CD4-positive, alpha-beta T cell treated with Interleukin-10 for 1 hour (primary cell): ENCODE results near the gene SCAANT1.

Experiments
- DNase-seq: peaks from one replicate; pipeline ENCODE4 v3.0.0-alpha.2; 2020

The SCAANT1 gene

DNA sequence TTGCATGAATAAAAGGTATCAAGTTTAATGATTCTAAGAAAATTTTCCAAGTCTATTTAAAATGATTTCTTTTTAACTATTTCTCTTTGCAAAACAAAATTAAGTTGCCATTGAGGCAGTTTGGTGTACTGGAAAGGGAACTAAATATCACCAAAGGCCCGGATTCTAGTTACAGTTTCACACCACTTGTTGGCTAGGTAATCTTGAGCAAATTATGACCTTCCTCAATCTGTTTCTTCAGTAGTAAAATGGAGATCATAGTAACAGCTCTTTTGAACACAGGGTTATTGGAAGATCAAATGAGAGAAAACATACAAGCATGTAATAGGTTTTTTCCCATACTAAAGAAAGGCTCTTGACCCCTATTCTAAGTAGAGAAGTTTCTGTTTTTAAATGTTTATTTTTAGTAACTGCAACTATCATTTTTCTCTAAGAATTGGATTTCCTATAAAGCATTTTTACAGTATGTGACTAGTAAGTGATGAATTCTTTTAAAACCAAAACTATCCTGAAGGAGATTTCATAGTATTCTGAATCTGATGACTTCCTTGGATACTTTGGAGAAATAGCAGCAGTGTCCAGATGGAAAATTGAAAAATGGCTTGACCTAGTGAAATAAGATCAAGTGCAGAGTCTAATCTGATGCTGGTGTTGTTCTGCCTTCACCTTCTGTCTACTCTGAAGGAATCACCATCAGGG, 15.7 kb downstream of the SCAANT1 start:
- DNase-seq: no peak

DNA sequence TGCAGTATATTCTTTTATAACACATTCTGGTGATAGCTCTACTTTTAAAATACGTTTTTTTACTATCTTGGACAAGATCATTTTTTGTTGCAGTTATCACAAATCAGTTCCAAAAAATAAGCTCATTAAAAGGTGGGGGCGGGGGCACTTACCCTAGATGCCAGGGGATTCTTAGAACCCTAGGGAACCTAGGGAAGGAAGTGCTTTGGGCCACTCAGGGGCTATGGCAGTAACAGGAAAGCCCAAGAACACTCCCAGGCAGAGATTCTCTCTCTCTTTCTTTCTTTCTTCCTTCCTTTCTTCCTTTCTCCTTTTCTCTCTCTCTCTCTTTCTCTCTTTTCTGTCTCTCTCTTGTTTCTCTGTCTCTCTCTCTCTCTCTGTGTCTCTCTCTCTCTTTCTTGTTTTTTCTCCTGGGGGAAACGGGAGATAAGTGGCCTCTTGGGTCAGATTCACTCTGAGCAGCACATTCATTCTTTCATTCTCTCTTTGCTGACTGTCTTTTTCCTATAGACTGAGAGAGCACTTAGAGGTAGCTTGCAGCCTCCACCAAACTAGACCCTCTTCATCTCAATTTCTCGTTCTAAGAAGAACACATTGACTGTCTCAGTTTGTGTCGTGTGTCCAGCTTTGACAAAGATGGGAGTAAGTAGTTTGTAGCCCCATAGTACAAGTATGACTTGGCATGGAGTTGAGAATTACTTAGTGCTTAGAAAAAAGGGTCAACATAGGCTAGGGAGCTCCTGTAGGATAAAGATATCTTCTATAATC, 16.6 kb downstream of the SCAANT1 start:
- DNase-seq: no peak

DNA sequence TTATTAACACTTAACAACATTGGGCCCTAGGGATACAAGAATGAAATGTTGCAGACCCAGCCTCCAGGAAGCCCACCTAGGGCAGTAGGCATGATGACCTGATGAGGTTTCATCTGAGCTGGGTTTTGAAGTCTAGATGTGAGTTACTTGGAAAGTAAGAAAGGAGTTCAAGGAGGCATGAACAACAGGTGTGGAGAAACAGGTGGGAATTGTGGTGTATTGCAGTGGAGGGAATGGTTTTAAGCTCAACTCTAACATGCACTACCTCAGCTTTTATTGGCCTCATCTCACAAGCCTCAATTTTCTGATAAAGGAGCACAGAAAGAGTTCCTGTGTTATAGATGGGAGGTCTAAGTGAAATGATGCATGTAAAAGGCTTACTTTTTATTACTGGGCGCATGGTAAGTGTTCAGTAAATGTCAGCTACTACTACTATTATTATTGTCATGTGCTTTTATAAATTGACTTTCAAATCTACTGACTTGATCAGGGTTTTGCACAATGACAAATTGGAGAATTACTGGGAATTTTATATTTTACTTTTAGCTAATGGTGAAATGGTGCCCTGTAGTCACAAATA, 19.3 kb downstream of the SCAANT1 start:
- DNase-seq: no peak

DNA sequence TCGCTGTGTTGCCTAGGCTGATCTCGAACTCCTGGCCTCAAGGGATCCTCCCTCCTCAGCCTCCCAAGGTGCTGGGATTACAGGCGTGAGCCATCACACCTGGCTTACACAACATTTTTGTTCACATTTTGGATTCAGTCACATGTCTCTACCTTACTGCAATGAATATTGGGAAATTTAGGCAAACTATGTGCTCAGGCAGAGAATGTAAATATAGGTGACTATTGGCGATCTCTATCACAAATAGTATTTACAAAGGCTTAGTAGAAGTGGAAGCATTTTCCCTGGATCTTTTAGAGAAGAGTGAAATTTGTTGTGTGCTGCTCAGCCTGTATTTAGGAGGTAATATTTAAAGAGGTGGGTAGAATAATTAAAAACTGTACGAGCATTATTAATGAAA, 20.7 kb downstream of the SCAANT1 start:
- DNase-seq: no peak

DNA sequence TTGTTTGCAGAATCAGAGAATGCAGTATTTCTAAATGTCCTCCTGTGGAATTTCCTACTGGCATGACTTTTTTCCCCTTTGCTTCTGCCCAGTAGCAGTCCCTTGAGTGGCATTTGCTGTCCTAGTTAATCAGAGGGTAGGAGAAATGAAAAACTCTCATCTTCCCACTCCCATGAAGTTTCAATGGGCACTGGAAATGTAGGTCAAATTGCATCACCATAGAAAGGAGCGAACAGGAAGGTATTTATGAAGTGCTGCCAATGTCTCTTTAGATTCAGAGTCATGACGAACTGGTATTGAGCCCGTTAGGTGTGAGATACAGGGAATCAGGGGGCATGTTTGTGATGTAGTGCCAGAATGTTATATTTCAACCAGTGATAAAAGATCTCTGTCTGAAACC, 25.3 kb downstream of the SCAANT1 start:
- no peak for DNase-seq

DNA sequence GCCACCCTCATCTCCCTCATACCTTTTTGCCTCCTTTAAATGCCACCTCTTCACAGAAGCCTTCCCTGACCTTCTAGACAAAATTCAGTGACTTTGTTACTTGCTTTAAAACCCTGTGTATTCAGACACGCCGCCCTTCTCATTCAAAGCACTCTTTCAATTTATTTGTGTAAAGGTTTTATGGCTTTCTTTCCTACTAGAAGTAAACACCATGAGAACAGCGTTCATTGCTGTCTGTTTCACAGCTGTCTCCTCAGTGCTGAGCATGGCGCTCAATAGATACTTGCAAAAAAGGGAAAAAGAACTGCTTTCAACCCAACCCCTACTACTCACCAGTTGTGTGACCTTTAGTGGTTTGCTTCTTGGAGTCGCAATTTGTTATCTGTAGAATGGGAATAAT, 31.5 kb downstream of the SCAANT1 start:
- no peak for DNase-seq

DNA sequence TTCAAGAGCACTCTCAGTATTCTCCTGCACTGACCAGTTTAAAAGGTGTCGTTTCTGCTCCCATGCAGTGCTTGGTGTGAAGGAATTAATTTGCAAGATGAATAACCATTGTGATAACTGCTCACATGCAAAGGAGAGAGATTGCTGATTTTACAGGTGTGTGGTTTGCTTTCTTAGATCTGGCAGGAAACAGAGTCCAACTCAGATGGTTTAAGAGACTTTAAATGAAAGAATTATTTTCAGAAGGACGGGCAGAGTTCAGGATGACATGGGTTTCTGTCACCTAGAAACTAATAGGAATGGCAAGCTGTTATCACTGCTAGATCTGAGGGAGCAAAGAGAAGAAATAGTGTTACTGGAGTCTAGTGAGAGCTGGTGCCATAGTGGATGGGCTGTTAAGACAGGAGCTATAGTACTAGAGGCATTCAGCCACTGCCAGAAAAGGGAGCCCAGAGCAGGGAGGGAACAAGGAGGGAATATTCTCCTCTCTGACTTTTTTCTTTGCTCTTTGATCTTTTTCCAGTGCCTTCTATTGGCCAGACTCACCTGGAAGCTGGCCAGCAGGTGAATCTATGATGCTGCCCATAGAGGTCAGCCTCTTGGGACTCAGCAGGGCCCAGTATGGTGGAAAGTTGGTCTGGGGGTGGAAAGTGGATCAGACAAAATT, 33.7 kb downstream of the SCAANT1 start:
- no peak for DNase-seq

DNA sequence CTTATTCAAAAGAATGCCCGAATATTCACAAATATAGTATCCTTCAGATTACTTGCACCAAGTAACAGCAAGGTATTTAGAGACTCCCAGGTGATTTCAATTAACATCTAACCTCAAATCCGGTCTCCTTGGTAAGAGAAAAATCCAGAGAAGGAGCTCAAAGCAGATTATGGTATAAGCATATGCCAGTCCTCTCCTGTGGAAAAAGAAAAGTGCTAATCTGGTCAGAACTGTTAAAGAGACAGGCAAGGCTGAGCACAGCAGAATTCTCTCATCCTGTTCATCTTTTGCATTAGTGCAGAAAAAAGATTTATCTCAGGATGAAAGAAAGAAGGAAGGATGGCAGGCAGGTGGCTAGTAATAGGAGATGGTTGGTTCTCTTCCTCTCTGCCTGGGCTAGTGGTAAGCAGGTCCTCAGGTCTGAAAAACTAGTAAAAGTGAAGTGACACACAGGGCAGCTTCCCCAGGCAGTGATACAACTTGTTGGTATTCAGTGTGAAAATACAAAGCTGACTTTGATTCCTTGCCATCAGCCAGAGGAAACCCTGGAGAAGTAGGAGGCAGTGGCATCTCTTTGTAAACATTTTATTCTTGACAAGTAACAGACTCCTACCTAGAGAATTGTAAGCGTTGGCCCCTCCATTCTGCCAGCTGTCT, 34.3 kb downstream of the SCAANT1 start:
- no peak for DNase-seq

DNA sequence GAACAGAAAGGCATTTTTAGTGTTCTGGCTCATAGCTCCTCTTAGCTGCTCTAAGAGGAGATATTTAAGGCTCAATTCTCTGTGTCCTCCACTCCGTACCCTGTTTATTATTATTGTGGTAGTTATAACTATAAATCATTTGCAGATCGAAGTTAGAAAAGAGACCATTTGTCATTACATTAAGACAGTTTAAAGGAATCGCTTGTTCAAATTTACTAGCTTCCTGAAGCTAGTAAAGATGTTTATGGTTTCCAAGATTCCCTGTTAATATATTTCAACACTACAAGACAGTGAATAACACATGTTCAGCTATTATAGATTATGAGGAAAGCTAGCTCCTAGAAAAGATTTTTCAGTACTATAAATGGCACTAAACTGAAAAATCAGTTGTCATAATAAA, 35.9 kb downstream of the SCAANT1 start:
- DNase-seq: no peak

DNA sequence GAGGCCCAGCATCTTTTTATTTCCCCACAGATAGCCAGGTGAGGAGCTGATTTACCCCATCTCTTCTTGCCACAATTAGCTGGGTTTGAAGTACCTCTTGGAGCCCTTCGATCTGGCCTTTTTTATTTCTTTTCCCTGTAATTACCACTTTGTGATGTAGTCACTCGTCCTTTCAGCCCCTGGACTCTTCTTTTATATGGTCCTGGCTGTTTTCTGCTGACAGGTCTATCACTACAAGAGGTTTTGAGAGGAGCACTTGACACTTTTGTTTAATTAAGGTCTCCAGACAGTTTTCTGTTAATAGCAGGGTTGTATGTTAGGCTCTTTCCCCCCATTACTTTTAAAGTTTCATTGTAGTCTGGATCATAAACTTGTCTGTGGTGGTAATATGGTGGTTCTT, 36.7 kb downstream of the SCAANT1 start:
- DNase-seq: no peak

DNA sequence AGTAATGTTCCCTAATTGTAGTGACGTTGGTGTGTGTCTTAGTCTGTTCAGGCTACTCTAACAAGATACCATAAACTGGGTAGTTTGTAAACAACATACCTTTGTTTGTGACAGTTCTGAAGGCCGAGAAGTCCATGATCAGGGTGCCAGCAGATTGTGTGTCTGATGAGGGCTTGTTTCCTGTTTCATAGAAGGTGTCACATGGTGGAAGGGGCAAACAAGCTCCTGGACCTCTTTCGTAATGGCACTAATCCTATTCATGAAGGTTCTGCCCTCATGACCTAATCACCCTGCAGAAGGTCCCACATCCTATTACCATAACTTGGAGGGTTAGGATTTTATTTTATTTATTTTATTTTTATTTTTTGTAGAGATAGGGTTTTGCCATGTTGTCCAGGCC, 37.4 kb downstream of the SCAANT1 start:
- DNase-seq: no peak

DNA sequence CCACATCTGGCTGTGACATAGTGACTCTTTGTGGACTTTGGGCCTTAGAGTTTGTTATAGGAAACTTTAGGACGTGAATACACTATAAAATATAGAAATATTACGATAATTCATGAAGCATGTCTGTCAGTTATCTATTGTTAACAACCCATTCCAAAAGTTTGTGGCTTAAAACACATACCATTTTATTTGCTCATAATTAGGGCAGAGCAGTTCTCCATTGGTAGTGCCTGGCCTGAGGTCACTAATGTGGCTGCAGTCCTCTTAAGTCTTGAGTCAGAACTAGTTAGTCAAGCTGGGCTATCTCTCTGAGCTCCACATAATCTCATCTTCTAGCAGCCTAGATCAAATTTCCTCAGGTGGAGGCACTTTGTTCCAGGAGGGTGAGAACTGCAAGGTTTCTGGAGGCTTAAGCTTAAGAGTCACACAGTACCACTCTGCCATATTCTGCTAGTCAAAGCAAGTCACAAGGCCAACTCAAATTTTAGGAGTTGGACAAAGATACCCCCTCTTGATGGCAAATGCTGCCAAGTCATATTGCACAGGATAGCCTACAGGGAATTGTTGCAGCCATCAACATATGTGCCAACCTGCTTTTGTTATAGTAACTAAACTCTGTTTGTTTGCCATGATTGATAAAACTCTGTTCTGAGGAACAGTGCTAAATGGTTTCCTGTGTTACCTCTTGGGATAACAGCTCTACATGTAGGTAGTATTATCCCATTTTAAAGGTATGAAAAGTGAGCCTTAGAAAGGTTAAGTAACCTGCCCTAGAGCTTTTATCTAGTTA, 39.9 kb downstream of the SCAANT1 start:
- no peak for DNase-seq

DNA sequence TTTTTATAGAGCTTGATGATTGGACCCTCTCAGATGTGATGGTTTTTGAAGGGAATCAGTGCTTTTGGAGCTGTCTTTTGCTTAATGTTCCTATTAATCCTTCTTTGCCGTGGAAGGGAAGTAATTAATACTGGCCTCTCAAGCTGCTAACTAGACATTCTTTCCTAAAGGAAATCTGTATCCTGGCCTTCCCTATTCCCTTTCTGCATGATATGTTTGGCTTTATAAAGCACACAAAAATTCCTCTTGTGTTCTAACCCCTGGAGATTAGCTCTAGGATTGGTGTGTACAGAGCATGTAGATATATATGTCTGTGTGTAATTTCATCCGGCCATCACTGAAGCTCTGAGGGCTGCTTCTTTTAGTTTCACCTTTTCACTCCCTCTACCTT, 41.6 kb downstream of the SCAANT1 start:
- no peak for DNase-seq

DNA sequence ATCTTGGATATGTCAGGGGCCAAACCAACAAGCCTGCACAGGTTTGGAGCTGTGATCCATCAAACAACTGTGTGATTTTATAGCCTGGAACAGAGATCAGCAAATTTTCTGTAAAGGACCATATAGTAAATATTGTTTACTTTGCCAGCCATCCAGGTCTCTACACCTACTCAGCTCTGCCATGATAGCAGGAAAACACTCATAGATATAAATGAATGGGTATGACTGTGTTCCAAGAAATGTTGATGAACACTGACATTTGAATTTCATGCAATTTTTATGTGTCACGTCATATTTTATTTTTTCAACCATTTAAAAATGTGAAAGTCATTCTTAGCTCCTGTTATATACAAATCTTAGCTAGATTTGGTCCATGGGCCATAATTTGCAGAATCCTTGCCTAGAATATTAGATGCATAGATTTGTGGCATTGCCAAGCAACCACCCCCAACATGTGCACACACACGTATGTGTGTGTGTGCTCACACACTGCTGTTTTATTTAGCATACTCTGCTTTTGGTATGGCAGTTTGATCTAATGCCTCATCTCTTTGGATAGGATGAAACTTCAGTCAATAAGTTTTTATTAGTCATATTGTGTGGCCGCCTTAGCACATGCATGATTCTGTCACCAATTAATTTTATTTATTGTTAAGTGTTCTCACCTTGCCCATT, 42.1 kb downstream of the SCAANT1 start:
- no peak for DNase-seq

DNA sequence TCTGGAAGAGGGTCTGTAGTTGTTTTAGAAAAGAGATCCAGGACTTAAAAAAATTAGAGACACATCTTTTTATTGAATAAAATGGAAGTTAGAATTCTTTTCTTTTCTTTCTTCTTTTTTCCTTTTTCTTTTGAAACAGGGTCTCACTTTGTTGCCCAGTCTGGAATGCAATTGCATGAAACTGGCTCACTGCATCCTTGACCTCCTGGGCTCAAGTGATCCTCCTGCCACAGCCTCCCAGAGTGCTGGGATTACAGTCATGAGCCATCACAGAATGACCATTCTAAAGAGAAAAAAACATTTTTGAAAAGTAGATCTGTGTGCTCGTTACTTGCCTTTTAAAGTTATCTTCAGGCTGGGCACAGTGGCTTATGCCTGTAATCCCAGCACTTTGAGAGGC, 45.0 kb downstream of the SCAANT1 start:
- DNase-seq: no peak

DNA sequence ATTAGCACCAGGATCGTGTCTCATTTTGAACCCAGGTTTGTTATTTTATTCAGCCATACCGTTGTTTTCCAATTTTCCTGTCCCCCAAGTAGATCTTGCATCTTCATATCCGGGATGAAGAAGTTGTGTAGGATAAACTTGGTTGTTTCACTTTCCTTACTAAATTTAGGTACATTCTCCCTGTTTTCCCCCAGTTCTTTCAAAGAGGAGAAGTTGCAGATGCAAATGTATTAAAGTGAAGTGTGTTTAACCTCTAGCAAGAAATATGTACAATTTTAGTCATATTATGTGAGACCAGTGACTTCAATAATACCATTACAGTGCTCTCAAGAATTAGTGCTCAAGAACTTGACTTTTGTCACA, 47.2 kb downstream of the SCAANT1 start:
- no peak for DNase-seq

DNA sequence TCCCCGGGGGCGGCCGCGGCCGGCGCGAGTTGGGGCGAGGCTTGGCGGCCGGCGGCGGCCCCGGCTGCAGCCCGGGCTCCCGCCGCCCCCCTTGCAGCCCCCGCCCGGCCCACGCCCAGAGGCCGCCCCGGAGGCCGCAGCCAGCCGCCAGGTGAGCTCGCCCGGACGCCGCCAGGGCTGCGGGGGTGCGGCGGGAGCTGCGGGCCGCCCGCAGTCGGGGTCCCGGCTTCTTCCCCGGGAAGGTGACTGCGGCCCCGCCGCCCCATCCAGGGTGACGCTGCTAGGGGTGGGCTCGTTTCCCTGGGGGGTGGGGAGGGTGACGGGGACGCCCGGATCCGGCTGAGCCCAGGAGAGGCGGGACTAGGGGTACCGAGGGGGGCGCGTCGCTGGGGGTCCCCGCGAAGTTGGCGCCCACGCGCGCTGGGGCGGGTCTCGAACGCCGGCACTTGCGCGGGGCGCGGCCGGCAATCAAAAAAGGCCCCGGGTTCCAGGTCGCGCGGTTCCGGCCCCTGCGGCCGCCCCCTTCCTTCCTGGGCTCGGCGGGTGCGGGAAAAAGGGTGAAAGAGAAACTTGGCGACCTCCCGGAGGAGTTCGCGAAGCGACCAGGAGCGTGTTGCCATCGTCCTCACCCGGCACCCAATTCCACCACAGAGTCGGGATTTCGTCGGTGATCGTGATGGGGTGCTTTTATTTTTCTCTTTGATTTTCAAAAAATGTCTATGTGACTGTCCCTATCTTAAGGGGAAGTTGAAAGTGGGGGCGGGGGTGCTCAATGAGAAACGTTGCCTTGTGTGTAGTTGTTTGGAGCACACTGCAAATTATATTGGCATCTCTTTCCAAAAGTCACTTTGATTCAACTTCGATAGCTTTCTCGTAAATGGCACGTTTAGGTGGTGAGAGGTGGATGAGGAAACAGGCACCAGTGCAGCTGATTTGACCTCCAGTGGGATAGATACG, 47.9 kb downstream of the SCAANT1 start:
- peak; percentile 54 for DNase-seq

DNA sequence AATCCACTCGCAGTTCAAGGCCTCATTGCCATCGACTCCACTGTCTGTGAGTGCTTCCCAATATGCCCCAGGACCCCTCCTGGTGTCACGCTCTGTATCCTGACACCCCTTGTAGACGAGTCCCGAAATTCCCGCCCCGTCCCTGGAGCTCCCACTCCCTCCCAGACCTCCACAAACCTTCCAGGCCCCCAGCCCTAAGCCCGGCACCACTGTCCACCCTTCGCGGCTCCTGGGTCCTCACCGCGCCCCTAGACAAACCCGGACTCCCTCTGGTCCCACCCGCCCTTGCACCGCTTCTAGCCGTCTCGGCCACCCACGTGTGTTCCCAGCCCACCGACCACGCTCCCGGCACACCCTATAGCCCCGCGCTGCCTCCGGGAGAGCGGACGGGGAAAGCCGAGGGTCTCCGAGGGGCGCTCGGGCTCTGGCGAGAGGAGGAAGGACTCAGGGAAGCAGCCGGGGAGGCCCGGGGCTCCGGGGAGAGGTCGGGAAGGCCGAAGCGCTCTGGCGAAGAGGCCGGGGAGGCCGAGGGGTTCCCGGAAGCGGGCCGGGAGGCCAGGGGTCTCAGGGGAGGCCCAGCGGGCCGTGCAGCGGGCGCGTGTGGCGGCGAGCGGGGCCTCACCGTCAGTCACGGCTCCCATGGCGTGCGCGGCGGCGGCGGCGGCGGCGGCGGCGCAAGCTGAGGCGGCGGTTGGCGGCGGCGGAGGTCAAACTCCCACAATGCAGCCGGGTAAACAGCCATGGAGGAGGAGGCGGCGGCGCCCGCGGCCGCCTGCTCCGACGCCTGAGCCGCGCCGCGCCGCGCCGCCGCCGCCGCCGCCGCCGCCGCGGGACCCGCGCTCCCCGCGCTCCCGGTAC, 48.8 kb downstream of the SCAANT1 start, which contains the start of the genes ATXN7 and THOC7:
ATXN7 (plus strand) TSS at position 718 of the 858 bp plus-strand sequence. CDS start 48,732 bp downstream, outside the sequence.
THOC7 (minus strand) TSS at position 656 of the 858 bp plus-strand sequence; CDS start at position 641, 15 bp downstream.
- DNase-seq: peak; percentile 77

DNA sequence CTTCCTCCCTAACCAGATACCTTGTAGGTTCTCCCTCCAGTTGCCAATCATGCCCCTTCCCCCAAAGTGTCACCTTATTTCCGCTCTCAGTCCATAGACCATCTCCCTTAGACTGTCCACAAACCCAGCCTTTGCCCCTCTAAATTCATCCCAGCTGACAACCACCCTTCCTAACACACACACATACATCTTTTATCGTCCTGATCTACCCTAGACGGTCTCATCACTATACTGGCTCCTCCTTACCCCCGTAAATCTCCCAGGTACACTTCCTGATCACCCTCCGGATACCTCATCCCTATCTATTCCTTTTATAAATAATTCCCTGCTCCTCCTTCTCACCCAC, 49.4 kb downstream of the SCAANT1 start:
- no peak for DNase-seq
